Measurements from ENCODE around the gene GPR37L1. TPM values are rescaled to one million over a fixed set of nuclear protein-coding genes. Genes with fewer than 3 reads are reported as not detected.
"Not testable (repeated sequence)": the region's sequence is repeated elsewhere in the genome, so short reads cannot be mapped to it uniquely, and the experiment has no call there.

The GPR37L1 gene
- polyA plus RNA-seq, 3 donors, result 0.01 to 0.03 TPM; not detected in 1

DNA sequence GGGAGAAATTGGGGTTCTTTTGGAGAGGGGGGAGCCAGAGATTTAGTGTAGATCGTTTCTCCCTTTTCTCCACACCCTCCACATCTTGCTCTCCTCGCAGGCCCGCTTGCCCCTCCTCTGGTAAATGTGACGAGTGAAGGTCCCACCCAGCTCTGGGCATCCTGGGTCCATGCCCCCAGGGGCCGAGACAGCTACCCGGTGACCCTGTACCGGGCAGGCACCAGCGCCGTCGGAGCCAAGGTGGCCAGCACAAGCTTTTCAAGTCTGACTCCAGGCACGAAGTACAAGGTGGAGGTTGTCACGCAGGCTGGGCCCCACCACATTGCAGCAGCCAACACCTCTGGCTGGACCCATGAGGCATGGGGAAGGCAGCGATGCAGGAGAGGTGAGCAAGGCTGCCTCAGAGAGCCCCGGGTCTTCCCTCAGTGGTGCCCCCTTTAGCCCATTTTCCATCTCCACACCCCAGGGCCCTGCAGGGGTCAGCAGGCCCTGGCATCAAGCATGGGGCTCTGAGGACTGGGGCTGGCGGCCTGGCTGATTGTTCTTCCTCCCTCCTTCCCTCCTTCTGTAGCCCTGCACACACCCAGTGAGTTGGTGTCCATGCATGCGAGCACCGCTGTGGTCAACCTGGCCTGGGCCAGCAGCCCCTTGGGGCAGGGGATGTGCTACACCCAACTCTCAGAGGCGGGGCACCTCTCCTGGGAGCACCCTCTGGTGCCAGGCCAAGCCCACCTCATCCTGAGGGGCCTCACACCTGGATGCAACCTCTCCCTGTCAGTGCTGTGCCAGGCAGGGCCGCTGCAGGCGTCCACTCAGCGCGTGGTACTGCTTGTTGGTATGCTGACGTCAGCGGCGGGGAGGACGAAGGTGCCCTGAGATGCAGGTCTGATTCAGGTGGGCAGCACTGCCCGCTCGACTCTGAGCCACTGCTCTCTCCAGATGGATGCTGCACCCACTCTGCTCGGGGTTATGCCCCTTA, 54.5 kb downstream of the GPR37L1 start:
- no peak overlapping the region for H3K27ac ChIP-seq (ENCODE audit: low read depth, low read length)
- WGBS, 3 donors, result 85 to 90% (median 88%) methylated on average over 29 of the region's 29 CpGs

DNA sequence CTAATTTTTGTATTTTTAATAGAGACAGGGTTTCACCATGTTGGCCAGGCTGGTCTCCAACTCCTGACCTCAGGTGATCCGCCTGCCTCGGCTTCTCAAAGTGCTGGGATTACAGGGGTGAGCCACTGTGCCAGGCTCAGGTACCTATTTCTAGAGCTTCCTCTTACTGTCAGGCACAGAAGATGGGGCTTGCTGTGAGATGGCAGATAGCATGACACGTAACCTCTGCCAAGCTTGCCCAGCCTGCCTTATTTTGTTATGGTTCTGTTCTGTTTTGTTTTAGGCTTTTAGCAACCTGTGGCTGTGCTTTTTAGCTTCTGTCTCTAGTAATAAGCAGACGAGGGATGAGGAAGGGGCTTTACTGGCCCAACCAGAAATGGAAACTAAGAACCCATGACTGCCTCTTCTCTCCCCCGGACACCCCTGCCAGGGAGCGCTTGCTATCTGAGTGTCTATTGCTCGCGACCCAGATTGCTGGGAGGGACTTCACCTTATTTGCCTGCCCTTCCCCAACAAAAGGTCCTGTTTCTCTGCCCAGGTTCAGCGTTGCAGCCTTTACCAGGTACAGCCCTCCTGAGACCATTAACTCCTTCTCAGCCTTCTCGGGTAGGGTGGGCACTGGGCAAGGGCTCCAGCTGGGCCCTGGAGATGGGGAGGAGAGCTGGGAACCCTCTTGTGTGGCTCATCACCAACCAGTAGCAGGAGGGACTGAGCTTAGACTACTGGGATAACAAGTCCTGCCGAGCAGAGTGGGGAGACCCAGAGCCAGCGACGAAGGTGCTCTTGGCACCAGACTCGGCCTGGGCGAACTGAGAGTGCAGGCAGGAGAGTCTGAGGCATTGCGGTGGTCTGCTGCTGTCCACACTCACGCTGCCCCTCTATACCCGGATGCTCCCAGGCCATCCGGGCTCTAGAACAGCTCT, 57.4 kb downstream of the GPR37L1 start:
- WGBS, 3 donors, result 70 to 78% (median 77%) methylated on average over 19 of the region's 19 CpGs
- no peak overlapping the region for H3K27ac ChIP-seq (ENCODE audit: low read depth, low read length)

DNA sequence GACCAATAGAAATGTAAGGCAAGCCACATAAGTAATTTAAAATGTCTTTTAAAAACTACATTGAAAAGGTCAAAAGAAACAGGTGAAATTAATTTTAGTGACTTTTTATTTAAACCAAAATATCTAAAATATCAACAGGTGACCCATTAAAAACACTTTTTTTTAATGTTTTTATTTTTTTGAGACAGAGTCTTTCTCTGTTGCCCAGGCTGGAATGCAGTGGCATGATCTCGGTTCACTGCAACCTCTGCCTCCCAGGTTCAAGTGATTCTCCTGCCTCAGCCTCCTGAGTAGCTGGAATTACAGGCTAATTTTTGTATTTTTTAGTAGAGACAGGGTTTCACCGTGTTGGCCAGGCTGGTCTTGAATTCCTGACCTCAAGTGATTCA, 58.0 kb downstream of the GPR37L1 start:
- 54 to 83% (median 62%) methylated on average over 2 of the region's 2 CpGs for WGBS, 3 donors
- H3K27ac ChIP-seq (ENCODE audit: low read depth, low read length), result not testable (repeated sequence)

DNA sequence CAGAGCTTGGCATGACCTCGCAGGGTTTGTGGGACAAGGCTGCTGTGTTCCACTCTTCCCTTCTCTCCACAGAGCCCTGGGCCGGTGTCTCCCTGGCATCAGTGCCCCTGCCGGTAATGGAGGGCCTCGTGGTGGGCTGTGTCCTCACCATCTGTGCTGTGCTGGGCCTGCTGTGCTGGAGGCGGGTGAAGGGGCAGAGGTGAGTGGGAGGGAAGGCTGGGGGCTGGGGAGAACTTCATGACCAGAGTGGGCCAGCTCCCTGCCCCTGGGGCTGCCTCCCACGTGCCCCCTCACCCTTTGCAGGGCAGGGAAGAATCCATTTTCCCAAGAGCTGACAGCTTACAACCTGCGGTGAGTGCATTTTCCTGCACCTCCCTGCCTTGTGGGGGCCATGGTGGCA, 58.9 kb downstream of the GPR37L1 start:
- 81 to 86% (median 83%) methylated on average over 7 of the region's 7 CpGs for WGBS, 3 donors
- H3K27ac ChIP-seq (ENCODE audit: low read depth, low read length), result no peak overlapping the region

DNA sequence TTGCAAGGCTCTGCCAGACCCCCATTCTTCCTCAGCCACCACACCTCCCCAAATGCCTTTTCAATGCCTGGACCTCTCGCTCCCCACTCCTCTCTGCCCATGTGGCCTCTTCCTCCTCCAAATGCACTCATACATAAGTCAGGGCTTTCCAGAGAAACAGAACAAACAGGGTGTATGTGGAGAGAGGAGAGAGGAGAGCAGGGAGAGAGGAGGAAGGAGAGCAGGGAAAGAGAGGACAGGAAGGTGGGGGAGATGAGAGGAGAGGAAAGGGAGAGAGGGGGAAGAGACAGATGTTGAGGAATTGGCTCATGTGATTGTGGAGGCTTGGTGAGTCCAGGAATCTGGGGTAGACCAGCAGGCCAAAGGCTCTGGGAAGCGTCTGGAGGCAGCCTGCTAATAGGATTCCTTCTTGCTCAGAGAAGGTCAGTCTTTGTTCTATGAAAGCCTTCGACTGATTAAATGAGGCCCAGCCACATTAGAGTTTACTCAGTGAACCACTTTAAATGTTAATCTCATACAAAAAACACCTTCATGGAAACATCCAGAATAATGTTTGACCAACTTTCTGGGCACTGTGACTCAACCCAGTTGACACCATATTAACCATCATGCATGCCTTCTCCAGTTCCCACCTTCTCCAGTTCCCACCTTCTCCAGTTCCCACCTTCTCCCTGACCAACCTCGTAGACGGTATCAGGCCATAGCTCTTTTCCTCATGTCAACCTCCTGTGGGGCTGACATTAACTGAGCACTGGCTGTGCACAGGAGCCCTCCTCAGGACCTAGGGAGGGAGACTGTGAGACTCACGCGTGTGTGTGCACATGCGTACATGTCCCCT, 59.5 kb downstream of the GPR37L1 start:
- H3K27ac ChIP-seq (ENCODE audit: low read depth, low read length), result no peak overlapping the region
- WGBS, 3 donors, result 85 to 93% (median 86%) methylated on average over 8 of the region's 8 CpGs

Other genes with a start within 250 kb of the GPR37L1 start
- gene SHISA4, start 234.0 kb upstream of the GPR37L1 start, polyA plus RNA-seq, result 10 to 100 TPM in 2 of 3 donors, 1 to 10 TPM in 1; 7.3 to 20.9 (median 11.0) TPM
- 100 to 1,000 TPM in 1 of 3 donors, 10 to 100 TPM in 1, 1 to 10 TPM in 1; 3.3 to 102 (median 21.8) TPM for gene LMOD1, start 176.4 kb upstream of the GPR37L1 start, polyA plus RNA-seq
- 10 to 100 TPM; 19.2 to 44.6 (median 38.0) TPM for gene TIMM17A, start 167.4 kb upstream of the GPR37L1 start, polyA plus RNA-seq
- gene RNPEP, start 140.3 kb upstream of the GPR37L1 start, polyA plus RNA-seq, result 10 to 100 TPM; 22.3 to 49.8 (median 29.6) TPM
- 100 to 1,000 TPM in 1 of 3 donors, 10 to 100 TPM in 1, 1 to 10 TPM in 1; 2.2 to 222 (median 16.5) TPM for gene ELF3, start 112.3 kb upstream of the GPR37L1 start, polyA plus RNA-seq
- gene ARL8A, start 21.8 kb downstream of the GPR37L1 start, polyA plus RNA-seq, result 10 to 100 TPM; 14.3 to 36.4 (median 31.0) TPM
- gene PTPN7, start 37.7 kb downstream of the GPR37L1 start, polyA plus RNA-seq, result 1 to 10 TPM in 2 of 3 donors, under 1 TPM in 1; 0.47 to 2.9 (median 1.1) TPM
- gene LGR6, start 70.9 kb downstream of the GPR37L1 start, polyA plus RNA-seq, result 1 to 10 TPM in 1 of 3 donors, under 1 TPM in 2; 0.05 to 1.0 (median 0.28) TPM
- 1 to 10 TPM in 2 of 3 donors, under 1 TPM in 1; 0.59 to 6.4 (median 1.8) TPM for gene UBE2T, start 219.0 kb downstream of the GPR37L1 start, polyA plus RNA-seq
- 1 to 10 TPM; 2.8 to 9.8 (median 8.1) TPM for gene PPP1R12B, start 225.8 kb downstream of the GPR37L1 start, polyA plus RNA-seq